Limb (tissue), 2 donors: Measurements from ENCODE around the gene MED29.
"Not testable (repeated sequence)": the region's sequence is repeated elsewhere in the genome, so short reads cannot be mapped to it uniquely, and the experiment has no call there.

Experiments used
- DNase-seq, 2 donors: peaks; one replicate each; pipeline ENCODE4 v3.0.0-alpha.2; 2016; ENCODE audit errors: extremely low spot score in 2 of 2

MED29 gene

DNA sequence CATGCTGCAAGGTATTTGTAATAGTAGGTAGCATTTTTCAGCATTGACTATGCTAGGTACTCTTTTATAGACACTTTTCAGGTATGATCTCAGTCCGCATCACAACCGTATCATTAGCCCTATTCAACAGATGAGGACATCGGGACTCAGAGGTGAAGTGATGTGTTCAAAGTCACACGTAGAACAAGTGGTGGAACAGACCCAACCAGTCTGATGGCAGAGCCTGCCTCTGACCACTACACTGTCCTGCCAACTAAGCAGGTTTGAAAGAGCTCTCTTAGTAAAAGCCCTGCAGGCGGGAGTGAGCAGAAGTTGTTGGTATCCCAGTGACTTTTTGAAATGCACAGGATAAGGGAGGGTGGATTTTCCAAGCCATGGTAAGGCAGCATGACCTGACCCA lies 20.4 kb upstream of the MED29 start:
- DNase-seq, result no peak

DNA sequence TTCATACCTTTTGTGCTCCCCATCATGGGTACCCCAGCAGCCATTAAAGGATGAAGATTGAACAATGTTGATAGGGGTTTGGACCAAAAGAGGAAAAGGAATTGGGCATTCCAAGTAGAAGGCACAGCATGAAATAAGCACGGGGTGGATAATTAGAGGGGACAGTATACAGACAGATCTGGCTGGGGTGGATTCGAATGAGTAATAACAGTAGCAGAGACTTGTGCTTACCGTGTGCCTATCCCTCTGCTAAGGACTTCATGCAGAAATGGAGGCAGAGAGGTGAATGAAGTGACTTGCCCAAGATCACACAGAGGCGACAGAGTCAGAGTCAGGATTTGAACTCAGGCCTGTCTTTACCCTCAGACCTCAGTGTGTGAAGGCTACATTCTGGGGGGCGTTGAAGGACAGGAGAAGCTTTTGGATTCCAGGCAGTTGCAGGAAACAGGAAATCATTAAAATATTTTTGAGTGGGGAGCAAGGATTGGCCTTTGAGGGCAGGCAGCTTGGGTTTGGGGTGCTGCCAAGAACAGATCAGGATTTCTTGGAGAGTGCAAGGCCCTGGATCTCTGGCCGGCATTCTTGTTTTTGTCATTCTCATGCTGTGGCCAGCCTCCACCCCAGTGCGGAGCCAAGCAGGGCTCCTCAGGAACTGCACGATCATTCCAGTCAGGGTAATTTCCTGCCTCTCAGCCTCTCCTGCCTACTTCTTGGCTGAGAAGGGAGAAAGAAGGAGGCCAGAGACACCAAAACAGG lies 19.0 kb upstream of the MED29 start:
- peak; percentile 61 to 73 for DNase-seq

DNA sequence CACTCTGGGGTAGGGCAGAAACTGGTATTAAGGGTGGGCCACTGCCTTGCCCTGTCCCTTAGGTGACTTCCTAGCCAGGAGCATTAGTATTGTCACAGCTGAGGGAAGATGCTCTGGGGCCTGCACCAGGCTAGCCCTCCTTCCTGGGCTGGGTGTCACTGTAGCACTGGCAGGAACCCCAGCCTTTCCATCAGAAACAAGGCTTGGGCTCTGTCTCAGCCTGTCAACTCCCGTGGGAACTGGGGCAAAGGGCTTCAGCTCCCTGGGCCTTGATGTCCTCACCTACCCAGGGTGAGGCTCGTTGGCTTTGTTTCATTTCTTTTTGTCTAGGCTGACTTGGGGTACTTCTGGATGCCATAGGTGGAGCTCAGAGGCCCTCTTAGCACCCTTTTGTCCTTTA lies 18.2 kb upstream of the MED29 start:
- no peak for DNase-seq

DNA sequence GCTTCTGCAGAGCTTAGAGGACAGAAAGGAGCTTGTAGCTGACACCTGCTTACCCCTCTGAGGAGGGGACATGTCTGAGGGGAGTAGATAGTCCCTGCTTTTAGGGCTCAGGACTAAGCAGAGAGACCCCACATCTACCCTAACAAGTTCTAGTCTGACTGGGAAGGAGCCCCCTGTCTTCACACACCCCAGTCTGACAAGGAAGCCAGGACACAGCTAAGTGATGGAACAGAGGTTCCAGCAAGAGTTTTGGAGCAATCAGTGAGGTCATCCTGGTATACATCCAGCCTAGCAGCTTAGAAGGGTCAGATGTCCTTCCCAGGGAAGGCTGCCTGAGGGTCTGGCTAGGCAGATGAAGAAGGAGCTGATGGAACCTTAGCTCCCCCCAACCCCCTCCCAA lies 15.2 kb upstream of the MED29 start:
- no peak for DNase-seq

DNA sequence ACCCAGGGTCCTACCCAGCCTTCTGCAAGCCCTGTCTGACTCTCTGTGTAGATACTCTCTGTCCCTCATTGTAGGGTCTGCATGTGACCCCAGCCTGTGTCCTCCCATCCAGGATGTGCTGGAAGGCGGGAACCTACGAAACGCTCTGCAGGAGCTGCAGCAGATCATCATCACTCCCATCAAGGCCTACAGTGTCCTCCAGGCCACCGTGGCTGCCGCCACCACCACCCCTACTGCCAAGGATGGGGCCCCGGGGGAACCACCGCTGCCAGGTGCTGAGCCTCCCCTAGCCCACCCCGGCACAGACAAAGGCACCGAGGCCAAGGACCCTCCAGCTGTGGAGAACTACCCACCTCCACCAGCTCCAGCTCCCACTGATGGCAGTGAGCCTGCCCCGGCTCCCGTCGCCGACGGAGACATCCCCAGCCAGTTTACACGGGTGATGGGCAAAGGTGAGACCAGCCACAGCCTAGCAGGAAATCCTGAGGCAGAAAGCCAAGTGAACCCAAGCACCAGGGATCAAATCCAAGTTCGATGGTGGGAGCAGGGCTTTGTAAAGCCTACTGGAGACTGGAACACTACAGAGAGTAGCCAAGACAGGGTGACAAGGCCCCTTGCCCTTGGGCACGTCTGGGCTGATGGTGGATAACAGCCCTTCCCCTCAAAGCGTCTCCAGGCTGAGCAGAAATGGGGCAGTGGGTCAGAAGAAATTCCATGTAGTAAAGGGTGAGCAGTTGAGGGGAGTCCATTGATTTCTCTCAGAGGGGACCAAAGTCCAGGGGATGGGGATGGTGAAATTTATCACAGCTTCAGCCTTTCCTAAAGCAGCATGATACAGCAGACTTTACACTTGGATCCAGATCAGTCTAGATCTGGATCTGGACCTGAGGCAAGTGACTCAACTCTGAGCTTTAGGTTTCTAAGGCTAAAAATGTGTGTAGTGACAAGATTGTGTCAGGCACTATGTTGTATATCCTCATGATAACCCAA lies 13.5 kb upstream of the MED29 start:
- DNase-seq, result no peak

DNA sequence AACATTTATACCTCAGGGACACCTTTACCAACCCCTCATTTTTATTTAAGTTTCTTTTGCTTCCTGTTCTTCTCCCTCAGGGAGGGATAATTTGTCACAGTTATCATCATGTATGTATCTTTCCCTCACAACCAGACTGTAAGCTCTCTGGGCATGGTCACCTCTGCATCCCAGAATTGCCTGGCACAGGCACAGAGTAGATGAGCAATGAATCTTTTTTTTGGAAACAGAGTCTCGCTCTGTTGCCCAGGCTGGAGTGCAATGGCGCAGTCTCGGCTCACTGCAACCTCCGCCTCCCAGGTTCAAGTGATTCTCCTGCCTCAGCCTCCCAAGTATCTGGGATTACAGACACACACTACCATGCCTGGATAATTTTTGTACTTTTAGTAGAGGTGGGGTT lies 11.8 kb upstream of the MED29 start:
- not testable (repeated sequence) for DNase-seq

DNA sequence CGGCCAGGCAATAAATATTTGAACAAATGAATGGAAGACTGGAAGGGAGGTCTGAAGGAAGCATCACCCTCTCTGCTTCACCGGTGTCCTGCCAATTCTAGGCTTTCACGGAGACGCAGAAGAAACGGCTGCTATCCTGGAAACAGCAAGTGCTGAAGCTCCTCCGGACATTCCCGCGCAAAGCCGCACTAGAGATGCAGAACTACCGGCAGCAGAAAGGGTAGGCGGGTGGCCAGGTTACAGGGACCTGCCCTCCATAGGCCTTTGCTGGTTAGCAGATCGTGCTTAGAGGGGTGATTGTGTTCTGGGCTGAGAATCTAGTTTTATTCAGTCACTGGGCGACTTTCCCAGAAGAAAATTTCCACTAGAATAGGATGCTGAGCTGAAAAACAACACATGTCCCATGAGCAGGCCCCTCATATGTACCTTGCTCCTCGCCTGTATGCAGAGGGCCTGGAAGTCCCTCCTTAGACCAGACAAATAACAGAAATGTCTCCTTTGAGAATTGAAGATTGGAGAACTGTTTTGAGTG lies 11.2 kb upstream of the MED29 start:
- no peak for DNase-seq

DNA sequence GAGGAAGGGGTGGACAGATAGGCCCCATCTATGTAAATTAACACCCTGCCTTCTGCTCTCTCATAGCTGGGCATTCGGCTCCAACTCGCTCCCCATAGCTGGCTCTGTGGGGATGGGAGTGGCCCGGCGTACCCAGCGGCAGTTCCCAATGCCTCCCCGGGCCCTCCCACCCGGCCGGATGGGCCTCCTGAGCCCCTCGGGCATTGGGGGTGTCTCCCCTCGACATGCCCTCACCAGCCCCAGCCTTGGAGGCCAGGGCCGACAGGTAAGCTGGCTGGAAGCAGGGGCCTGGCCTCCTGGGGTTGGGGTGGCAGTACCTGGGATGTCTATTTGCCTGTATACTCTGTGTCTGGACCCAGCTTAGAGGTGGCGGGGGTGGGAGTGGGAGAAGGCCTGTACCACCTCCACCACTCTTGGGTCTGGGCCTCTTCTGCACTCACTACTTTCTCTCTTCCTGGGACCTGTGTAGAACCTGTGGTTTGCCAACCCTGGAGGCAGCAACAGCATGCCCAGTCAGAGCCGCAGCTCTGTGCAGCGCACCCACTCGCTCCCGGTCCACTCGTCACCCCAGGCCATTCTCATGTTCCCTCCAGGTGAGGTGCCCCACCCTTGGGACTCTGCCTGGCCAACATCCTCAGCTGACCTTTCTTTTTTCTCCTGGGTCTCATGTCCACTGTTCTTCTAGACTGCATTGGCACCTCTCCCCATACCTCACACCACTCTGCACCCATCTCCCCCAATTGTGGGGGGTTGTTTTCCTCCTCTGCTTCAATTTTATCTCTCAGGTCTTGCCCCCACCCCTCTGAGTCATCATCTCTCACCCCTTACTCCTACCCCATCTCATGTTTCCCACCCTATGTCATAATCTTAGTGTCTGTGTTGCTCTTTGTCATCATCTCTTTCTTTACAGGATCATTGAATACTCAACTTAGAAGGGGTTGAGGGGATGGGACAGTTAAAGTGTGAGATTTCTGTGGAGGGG lies 10.4 kb upstream of the MED29 start:
- DNase-seq, result no peak

DNA sequence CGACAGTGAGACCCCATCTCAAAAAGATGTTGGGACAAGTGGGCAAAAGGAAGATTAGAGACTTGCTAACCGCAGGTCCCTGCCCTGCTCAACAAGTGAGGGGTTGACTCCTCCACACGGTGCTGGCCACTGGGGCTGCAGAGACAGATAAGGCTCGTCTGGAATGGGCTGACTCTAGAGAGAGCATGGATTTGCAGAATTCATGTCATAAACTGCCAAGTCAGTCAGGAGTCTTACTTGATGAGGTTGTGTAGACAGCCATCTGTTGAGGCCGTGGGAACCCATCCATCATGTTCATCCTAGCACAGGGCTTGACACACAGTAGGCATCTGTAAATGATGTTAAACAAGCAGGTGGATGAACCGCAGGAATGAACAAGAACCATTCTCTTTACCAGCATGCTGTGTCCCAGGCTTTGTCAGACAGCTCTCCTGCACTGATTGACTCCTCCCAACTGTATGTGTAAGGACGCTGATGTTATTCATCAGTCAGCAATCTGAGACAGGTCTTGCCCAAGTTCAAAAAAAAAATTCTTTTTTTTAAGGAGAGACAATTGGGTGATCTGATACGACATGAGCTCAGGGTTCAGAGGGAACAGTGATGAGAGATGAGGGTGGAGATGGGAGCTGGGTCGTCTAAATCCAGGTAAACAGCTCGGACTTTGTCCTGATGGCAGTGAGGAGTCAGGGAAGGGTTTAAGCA lies 9.1 kb upstream of the MED29 start:
- DNase-seq, result no peak

DNA sequence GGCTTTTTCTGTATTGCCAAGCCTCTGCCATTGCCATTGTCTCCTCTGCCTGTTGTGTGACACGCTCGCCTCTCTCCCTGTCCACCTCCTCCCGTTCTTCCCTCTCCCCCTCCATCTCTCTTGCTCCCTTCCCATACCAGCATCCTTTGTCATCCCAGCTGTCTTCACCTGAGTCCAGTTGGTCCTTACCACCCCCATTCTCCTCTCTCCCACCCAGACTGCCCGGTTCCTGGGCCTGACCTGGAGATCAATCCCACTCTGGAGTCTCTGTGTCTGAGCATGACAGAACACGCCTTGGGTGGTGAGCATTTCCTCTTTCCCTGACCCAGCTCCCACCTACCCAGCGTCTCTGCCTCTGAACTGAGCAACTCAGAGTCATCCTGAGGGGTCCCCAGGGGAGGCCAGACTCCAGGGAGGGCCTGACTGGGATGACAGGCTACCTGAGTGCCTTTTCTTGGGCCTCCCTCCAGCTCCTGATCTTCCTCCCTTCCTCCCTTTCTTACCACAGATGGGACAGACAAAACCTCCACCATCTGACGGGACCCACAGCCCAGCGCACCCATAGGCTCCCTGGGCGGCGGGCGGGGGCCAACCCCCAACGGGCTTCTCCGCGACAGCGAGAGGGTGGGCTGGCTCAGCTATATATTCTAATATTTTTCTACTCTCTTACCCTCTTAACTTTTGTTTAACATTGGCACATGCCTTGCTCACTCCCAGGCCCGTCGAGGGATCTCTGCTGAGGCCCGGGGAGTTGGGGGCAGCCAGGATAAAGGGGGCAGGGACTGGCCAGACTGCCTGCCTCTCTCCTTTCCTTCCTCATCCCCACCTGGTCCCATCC lies 8.0 kb upstream of the MED29 start:
- DNase-seq, result no peak

DNA sequence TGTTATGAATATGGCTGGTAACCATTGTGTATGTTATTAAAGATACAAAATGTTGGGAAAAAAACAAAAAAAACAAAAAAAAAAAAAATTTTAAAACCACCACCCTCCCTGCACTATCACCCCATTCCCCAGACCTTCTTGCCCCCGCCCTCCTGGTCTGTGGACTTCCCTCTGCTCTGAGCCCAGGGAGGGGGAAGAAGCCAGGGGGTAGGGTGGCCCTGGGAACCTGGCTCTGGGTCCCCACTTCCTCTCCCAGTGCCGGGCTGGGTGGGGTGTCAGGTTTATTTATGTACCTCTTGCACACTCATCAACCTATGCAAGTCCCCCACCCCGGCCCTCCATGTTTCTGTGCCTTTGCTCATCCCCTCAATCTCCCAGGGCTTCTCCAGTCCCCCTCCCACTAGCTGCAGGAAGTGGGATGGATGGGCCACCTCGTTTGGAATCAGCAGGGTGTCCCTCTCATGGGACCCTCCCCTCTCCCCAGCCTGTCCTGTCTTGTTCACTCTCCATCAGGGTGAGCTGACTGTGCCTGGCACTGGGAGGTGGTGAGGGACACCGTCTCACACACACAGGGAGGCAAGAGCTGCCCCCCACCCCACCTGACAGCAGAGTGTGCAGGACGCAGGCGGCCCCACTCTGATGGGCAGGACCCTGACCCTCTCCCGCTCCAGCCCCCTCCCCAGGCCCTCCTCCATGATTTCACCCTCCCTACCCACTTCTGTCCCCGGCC lies 6.2 kb upstream of the MED29 start:
- no peak for DNase-seq

DNA sequence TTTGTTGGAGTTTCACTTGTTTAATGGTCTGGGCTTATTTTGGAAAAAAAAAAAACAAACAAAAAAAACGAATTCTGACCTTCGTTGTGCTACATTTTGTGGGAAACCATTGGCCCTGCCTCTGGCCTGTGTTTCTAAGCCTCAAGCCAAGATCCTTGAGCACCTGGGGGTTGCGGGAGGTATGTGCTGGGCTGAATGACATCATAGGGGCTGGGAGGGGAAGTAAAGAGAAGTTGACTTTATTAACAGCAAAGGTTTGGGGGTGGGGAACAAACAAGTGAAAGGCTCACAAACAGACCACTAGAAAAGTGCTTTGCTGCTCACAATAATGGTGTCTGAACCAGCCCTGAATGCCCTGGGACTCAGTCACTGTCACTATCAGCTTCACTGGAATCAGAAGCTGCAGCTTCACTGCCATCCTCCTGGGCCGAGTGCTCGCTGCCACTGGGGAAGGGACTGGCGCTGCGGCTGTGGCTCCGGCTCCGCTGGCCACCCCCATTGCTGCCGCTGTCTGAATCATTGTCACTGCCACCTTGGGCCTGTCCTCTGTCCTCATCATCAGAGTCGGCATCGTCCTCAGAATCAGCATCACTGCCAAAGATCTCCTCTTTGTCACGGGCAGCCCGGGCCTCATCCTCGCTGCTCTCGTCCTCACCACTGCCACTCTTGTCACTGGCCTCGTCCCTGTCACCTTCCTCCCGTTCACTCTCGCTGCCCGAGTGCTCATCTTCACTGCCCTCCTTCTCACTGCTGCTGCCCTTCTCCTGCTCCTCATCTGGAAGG lies 5.4 kb upstream of the MED29 start:
- no peak for DNase-seq

DNA sequence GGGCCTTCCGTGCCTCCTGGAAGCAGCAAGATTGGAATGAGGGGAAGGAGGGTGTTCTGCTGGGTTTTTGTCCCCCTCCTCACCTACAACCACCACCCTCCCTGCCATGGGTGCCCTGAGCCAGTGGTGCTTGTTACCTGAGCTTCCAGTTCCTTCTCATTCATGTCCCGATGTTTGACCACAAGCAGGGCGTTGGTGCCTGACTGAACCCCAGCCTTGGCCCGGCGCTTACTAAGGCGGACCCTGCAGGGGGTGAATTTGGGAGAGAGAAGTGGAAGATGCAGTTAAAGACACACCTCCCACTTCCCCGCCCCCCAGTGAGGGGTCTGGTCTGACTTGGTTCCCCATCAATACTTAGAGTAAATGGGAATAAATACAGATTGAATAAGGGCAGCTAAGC lies 4.6 kb upstream of the MED29 start:
- DNase-seq, result no peak

DNA sequence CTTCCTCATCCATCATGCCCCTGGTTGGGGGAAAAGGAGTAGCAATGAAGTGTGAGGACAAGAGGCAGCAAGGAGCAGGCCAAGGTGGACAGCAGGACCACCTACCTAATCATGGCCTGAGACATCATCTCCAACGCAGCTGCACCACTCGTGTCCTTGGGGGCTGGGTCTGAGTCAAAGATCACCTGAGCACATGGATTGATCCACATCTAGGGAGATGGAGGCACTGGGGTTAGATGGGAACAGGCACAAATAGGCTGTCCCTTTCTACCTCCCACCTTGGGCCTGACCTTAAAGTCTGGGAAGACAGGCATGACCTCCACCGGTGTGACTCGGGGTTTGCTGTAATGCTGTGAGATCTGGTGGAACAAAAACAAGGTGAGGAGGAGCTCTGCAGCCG lies 2.5 kb upstream of the MED29 start:
- no peak for DNase-seq

DNA sequence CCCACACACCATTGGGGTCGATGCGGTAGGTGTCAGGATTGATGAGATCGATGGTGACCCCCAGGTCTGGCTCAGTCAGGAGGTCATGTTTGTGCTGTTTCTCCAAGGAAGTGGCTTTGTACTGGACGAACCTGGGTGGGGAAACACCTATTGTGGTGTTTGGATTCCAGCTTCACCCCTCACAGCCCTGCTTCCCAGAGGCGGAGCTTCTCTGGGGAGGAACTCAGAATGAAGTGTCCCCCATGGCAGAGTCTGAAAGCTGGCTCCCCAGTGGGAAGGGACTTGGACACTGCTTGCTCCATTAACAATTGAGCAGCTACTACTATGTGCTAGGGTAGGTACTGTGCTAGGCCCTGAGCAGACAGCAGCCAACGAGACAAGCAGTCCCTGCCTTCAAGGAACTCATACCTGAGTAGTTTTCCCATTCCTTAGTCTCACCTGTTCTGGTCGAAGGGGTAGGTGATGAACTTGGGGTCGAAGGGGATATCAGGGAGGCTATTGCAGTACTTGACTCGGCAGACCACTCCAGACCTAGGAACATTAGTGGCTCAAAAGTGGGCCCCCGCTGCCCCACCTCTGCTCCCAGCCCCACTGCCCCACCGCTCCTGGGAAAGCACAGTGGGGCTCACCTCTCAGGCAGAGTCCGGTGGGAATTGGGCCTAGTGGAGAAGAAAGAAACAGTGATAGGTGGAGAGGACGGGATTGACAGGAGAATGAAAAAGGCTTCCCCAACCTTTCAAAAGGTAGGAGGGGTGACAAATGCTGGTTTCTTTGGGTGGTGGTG lies 1.4 kb upstream of the MED29 start:
- no peak for DNase-seq

DNA sequence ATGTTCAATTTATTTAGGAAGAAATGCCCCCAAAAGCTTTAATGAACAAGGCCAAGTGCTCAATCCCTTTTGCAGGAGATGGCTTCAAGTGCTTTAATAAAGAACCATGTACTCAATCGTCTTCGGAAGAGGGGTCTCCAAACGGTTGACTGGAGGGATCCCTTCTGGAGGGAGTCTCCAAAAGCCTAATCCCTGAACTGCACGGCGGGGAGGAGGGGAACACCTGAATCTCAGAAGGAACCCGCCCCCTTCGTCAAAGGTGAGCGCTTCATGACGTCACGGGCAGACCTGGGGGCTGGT lies 777 bp upstream of the MED29 start:
- DNase-seq, result no peak
